ENCODE data around the gene SRSF8. TPM values are rescaled to one million over a fixed set of nuclear protein-coding genes. Genes with fewer than 3 reads are reported as not detected.

The SRSF8 gene
- total and polyA plus RNA-seq, 9 of the 15 experiments (the other 6 are each of a cell fraction or from before 2014, with no cell fraction given), result 18.0 to 53.4 (median 27.9) TPM

- TF ChIP-seq REST (IDR thresholded peaks at IDR 0.05; ENCODE audit: borderline replicate concordance) (peak; percentile 76; the same call in 1 of the 2 replicates), REST (CRISPR knock-in tag; IDR thresholded peaks at IDR 0.05; ENCODE audit: low read depth) (no peak), HMG20A (CRISPR knock-in tag; conservative IDR thresholded peaks at IDR 0.05) (no peak), L3MBTL2 (IDR thresholded peaks at IDR 0.05) (peak; percentile 23; the same call in 1 of the 2 replicates), DLX4 (CRISPR knock-in tag; IDR thresholded peaks at IDR 0.05) (no peak), GTF2F1 (IDR thresholded peaks at IDR 0.05; ENCODE audit: low read depth, low read length) (no peak), ZNF707 (CRISPR knock-in tag; conservative IDR thresholded peaks at IDR 0.05) (0 out of 2 replicates have a peak, but pooled peaks have one; percentile 42), ZNF584 (CRISPR knock-in tag; IDR thresholded peaks at IDR 0.05; ENCODE audit: low read depth) (peak; percentile 48; the same call in 1 of the 2 replicates), ARID3B (CRISPR knock-in tag; IDR thresholded peaks at IDR 0.05; ENCODE audit: borderline replicate concordance) (no peak), ELF2 (CRISPR knock-in tag; IDR thresholded peaks at IDR 0.05) (no peak), TSC22D4 (tag; IDR thresholded peaks at IDR 0.05) (no peak), FOXP4 (CRISPR knock-in tag; IDR thresholded peaks at IDR 0.05; ENCODE audit: borderline replicate concordance) (no peak), HOMEZ (CRISPR knock-in tag; IDR thresholded peaks at IDR 0.05) (no peak), ZNF780A (CRISPR knock-in tag; IDR thresholded peaks at IDR 0.05) (no peak), CCAR2 (IDR thresholded peaks at IDR 0.05; ENCODE audit: low read depth, low read length) (no peak)
Measured at GRCh38 chr11:95100191-95100648, 33.5 kb downstream of the SRSF8 start (continued).
